GM20000 (cell line): ENCODE results near the gene MERTK.
A peak's percentile ranks its signal among the peaks of the same experiment; 100 is the strongest.

Experiments
- DNase-seq: peaks from one replicate; pipeline ENCODE4 v3.0.0; 2012; ENCODE audit warnings: low spot score
- CTCF ChIP-seq: IDR thresholded peaks from 2 replicates; pipeline ENCODE4 v1.5.1; 2012; ENCODE audit warnings: mild to moderate bottlenecking, control low read depth; ENCODE audit errors: extremely low read depth, missing control alignments

The MERTK gene

GRCh38 chr2:111918383-111918806 lies 20.0 kb downstream of the MERTK start:
- TF ChIP-seq CTCF, result no peak
- DNase-seq, result no peak

GRCh38 chr2:111919365-111919764 lies 21.0 kb downstream of the MERTK start:
- DNase-seq, result no peak
- TF ChIP-seq CTCF, result peak; percentile 3

- TF ChIP-seq CTCF, result no peak
- DNase-seq, result no peak
Measured at GRCh38 chr2:111919794-111920608, 21.6 kb downstream of the MERTK start.

- DNase-seq, result no peak
- no peak for TF ChIP-seq CTCF
Measured at GRCh38 chr2:111923276-111923804, 24.9 kb downstream of the MERTK start.

DNA sequence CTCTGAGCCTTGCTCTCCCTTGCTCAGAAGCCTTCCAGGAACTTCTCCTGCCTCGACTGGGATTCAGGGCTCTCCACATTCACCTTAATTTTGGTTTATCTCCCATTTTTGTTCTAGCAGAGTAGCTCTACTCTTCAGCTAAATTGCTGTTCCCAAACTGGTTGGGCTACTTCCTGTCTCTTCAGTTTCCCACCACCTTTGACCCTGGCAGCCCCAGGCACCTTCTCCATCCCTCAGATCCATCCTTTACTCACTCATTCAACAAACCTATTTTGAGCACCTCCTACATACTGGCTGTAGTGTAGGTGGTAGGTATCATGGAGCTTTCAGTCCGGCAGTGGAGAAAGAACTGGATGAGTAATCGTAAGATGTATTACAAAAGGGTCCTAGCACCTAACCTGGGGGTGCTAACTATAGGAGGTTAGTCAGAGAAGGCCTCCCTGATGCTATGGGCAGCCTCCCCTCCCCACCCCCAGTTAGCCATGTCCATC lies 26.3 kb downstream of the MERTK start:
- DNase-seq, result no peak
- no peak for TF ChIP-seq CTCF

- TF ChIP-seq CTCF, result no peak
- DNase-seq, result no peak
Measured at GRCh38 chr2:111927723-111928122, 29.3 kb downstream of the MERTK start.

DNA sequence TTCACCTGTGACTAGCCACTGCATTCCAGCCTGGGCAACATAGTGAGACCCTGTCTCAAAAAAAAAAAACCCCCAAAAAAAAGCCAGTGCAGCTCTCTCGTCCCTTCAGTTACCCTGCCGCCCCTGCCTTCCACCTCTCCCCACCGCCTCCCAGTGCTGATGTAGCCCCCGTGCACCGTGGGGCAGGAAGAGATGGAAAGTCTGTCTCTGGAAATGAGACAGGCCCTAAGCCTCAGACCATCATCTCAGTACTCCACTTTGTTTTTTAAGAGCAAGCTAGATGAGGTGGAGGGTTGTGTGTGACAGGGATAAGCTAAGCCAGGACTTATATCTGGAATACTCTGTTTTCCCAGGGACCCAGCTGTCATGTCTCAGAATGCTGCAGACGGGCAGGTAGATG lies 32.0 kb downstream of the MERTK start:
- TF ChIP-seq CTCF, result no peak
- DNase-seq, result no peak
